Activated naive CD4-positive, alpha-beta T cell treated with anti-CD3 and anti-CD28 coated beads, Interleukin-2, amount 10 ng/mL, durations not matched to agents 7 days and 5 days (primary cell): Measurements from ENCODE around the gene CRABP2.

Experiments used
- CTCF ChIA-PET: fragments of 350-600 bp; sonication (Branson Sonifier 250); formaldehyde crosslinking; loops from one replicate; lab custom pipeline; 2021; ENCODE audit warnings: antibody characterized with exemption; lab: Charles Lee
- DNase-seq: peaks from one replicate; pipeline ENCODE4 v3.0.0-alpha.2; 2020
- H3K27ac Mint-ChIP-seq: one replicate; pipeline ENCODE4 v1.8.0; 2021; ENCODE audit warnings: mild to moderate bottlenecking, moderate library complexity, mixed read lengths
- H3K27me3 Mint-ChIP-seq: one replicate; pipeline ENCODE4 v1.8.0; 2021; ENCODE audit warnings: mild to moderate bottlenecking, mixed read lengths
- H3K36me3 Mint-ChIP-seq: one replicate; pipeline ENCODE4 v1.8.0; 2021; ENCODE audit warnings: mixed read lengths
- H3K4me1 Mint-ChIP-seq: one replicate; pipeline ENCODE4 v1.8.0; 2021; ENCODE audit warnings: mixed read lengths
- H3K4me3 Mint-ChIP-seq: one replicate; pipeline ENCODE4 v1.8.0; 2021; ENCODE audit warnings: mild to moderate bottlenecking, moderate library complexity, mixed read lengths
- H3K9me3 Mint-ChIP-seq: one replicate; pipeline ENCODE4 v1.8.0; 2021; ENCODE audit warnings: mixed read lengths

The CRABP2 gene

GRCh38 chr1:156689035-156689952 is 16.1 kb downstream of the CRABP2 start:
- H3K4me1 Mint-ChIP-seq = peaks cover 34% of the 10 kb centered on the region
- CTCF ChIA-PET = interaction anchor here (0.6 to 11.3 kb wide), 49 partner anchors 10 to 466 kb away, joined by 3 to 237 read pairs (median 4); partner anchors contain the start of genes CRABP2, HDGF, INSRR and ISG20L2
- H3K4me3 Mint-ChIP-seq = no peak overlapping the region
- H3K27me3 Mint-ChIP-seq = peaks cover 81% of the 10 kb centered on the region
- H3K36me3 Mint-ChIP-seq = no peaks in the 10 kb centered on the region
- peak; percentile 84 for DNase-seq
- no peak overlapping the region for H3K27ac Mint-ChIP-seq
- no peaks in the 10 kb centered on the region for H3K9me3 Mint-ChIP-seq

GRCh38 chr1:156684227-156684782 is 21.1 kb downstream of the CRABP2 start:
- CTCF ChIA-PET = interaction anchor here (0.7 to 11.3 kb wide), 12 partner anchors 10 to 244 kb away, joined by 3 to 237 read pairs (median 8); partner anchors contain the start of genes CRABP2, ISG20L2, METTL25B and NTRK1
- H3K4me3 Mint-ChIP-seq = no peak overlapping the region
- peaks cover 20% of the 10 kb centered on the region for H3K4me1 Mint-ChIP-seq
- peak; percentile 63 for DNase-seq
- peaks cover 79% of the 10 kb centered on the region for H3K27me3 Mint-ChIP-seq
- no peaks in the 10 kb centered on the region for H3K36me3 Mint-ChIP-seq
- H3K9me3 Mint-ChIP-seq = no peaks in the 10 kb centered on the region
- no peak overlapping the region for H3K27ac Mint-ChIP-seq

GRCh38 chr1:156682166-156682890 is 23.1 kb downstream of the CRABP2 start:
- Mint-ChIP-seq H3K36me3 (no peaks in the 10 kb centered on the region), H3K9me3 (no peaks in the 10 kb centered on the region), H3K4me3 (no peak overlapping the region), H3K27ac (no peak overlapping the region), H3K4me1 (peaks cover 28% of the 10 kb centered on the region), H3K27me3 (peaks cover 81% of the 10 kb centered on the region)
- CTCF ChIA-PET = interaction anchor here (0.8 to 11.3 kb wide), 10 partner anchors 9 to 208 kb away, joined by 3 to 237 read pairs (median 4); partner anchors contain the start of gene CRABP2
- no peak for DNase-seq

- Mint-ChIP-seq H3K36me3 (no peaks in the 10 kb centered on the region), H3K4me3 (no peak overlapping the region), H3K4me1 (peaks cover 28% of the 10 kb centered on the region), H3K9me3 (no peaks in the 10 kb centered on the region), H3K27me3 (peaks cover 91% of the 10 kb centered on the region), H3K27ac (no peak overlapping the region)
- CTCF ChIA-PET = interaction anchor here (1.4 to 11.3 kb wide), 9 partner anchors 8 to 209 kb away, joined by 3 to 237 read pairs (median 9); partner anchors contain the start of gene CRABP2
- DNase-seq = no peak
Measured at GRCh38 chr1:156681196-156681960, 24.0 kb downstream of the CRABP2 start.

- Mint-ChIP-seq H3K4me1 (peaks cover 28% of the 10 kb centered on the region), H3K9me3 (no peaks in the 10 kb centered on the region), H3K27ac (no peak overlapping the region), H3K4me3 (no peak overlapping the region), H3K27me3 (peaks cover 97% of the 10 kb centered on the region), H3K36me3 (no peaks in the 10 kb centered on the region)
- DNase-seq = no peak
- CTCF ChIA-PET = interaction anchor here (0.9 to 7.9 kb wide), 8 partner anchors 9 to 200 kb away, joined by 3 to 125 read pairs (median 12); partner anchors contain the start of genes CRABP2 and HAPLN2
Measured at GRCh38 chr1:156680056-156680455, 25.3 kb downstream of the CRABP2 start.

GRCh38 chr1:156677616-156678596 is 27.5 kb downstream of the CRABP2 start:
- Mint-ChIP-seq H3K27me3 (peaks cover 98% of the 10 kb centered on the region), H3K9me3 (no peaks in the 10 kb centered on the region), H3K36me3 (no peaks in the 10 kb centered on the region), H3K4me3 (no peak overlapping the region), H3K27ac (no peak overlapping the region), H3K4me1 (peaks cover 9% of the 10 kb centered on the region)
- peak; percentile 49 for DNase-seq
- CTCF ChIA-PET = interaction anchor here (0.6 to 7.9 kb wide), 26 partner anchors 12 to 236 kb away, joined by 3 to 125 read pairs (median 4); partner anchors contain the start of genes CRABP2 and HAPLN2

GRCh38 chr1:156676820-156677615 is 28.4 kb downstream of the CRABP2 start, which contains the start of gene NES:
NES (minus strand) TSS chr1:156677407; CDS start chr1:156677264, 143 bp downstream.
- H3K4me1 Mint-ChIP-seq = peaks cover 9% of the 10 kb centered on the region
- peaks cover 100% of the 10 kb centered on the region for H3K27me3 Mint-ChIP-seq
- H3K9me3 Mint-ChIP-seq = no peaks in the 10 kb centered on the region
- no peak for DNase-seq
- H3K36me3 Mint-ChIP-seq = no peaks in the 10 kb centered on the region
- CTCF ChIA-PET = interaction anchor here (0.5 to 7.9 kb wide), 14 partner anchors 9 to 179 kb away, joined by 3 to 125 read pairs (median 4); partner anchors contain the start of gene CRABP2
- no peak within 1 kb of the TSS for H3K27ac Mint-ChIP-seq
- no peak within 1 kb of the TSS for H3K4me3 Mint-ChIP-seq

GRCh38 chr1:156676114-156676819 is 29.1 kb downstream of the CRABP2 start:
- no peak overlapping the region for H3K27ac Mint-ChIP-seq
- H3K27me3 Mint-ChIP-seq = peaks cover 100% of the 10 kb centered on the region
- DNase-seq = no peak
- CTCF ChIA-PET = interaction anchor here (0.9 to 7.9 kb wide), 10 partner anchors 8 to 56 kb away, joined by 3 to 125 read pairs (median 6); partner anchors contain the start of gene CRABP2
- H3K9me3 Mint-ChIP-seq = no peaks in the 10 kb centered on the region
- H3K36me3 Mint-ChIP-seq = no peaks in the 10 kb centered on the region
- peaks cover 9% of the 10 kb centered on the region for H3K4me1 Mint-ChIP-seq
- no peak overlapping the region for H3K4me3 Mint-ChIP-seq

GRCh38 chr1:156675210-156676113 is 29.9 kb downstream of the CRABP2 start:
- no peak overlapping the region for H3K27ac Mint-ChIP-seq
- DNase-seq = no peak
- peaks cover 100% of the 10 kb centered on the region for H3K27me3 Mint-ChIP-seq
- H3K36me3 Mint-ChIP-seq = no peaks in the 10 kb centered on the region
- CTCF ChIA-PET = interaction anchor here (1.0 to 7.9 kb wide), 9 partner anchors 8 to 55 kb away, joined by 3 to 125 read pairs (median 6); no protein-coding TSS in a partner anchor
- H3K9me3 Mint-ChIP-seq = no peaks in the 10 kb centered on the region
- H3K4me1 Mint-ChIP-seq = peaks cover 9% of the 10 kb centered on the region
- no peak overlapping the region for H3K4me3 Mint-ChIP-seq

- Mint-ChIP-seq H3K4me3 (no peak overlapping the region), H3K9me3 (no peaks in the 10 kb centered on the region), H3K4me1 (peaks cover 9% of the 10 kb centered on the region), H3K27me3 (peaks cover 100% of the 10 kb centered on the region), H3K36me3 (no peaks in the 10 kb centered on the region), H3K27ac (no peak overlapping the region)
- CTCF ChIA-PET = interaction anchor here (7.4 to 7.9 kb wide), 2 partner anchors 14 to 49 kb away, joined by 82 to 125 read pairs; no protein-coding TSS in a partner anchor
- DNase-seq = no peak
Measured at GRCh38 chr1:156673387-156674121, 31.8 kb downstream of the CRABP2 start.
